Astrocyte (in vitro differentiated cells and primary cell): ENCODE data around the gene TRAF1.

Experiments
- CTCF ChIP-seq: IDR thresholded peaks from 2 replicates; pipeline ENCODE4 v1.5.1; 2011; ENCODE audit warnings: low read depth, mild to moderate bottlenecking, inconsistent platforms, low read length, moderate library complexity; ENCODE audit not compliant: insufficient read depth
- EZH2 ChIP-seq: IDR thresholded peaks from 2 replicates; pipeline ENCODE4 v1.6.1; 2012; ENCODE audit warnings: mild to moderate bottlenecking, low read length, inconsistent platforms; ENCODE audit not compliant: insufficient read depth

GRCh38 chr9:120901755-120902568, 24.6 kb downstream of the TRAF1 start:
- TF ChIP-seq CTCF, result no peak
- no peak for TF ChIP-seq EZH2
